Cortex of kidney (tissue), 1 donor: ENCODE data around the gene NEDD4L.

Experiments used
- DNase-seq: peaks from one replicate; lab custom pipeline; 2025; lab: John Stamatoyannopoulos, UW

The NEDD4L gene

GRCh38 chr18:58052960-58053359 is 8.9 kb downstream of the NEDD4L start:
- no peak for DNase-seq

GRCh38 chr18:58054041-58054781 is 10.2 kb downstream of the NEDD4L start:
- DNase-seq: no peak

GRCh38 chr18:58055890-58056558 is 12.0 kb downstream of the NEDD4L start:
- DNase-seq: no peak

DNA sequence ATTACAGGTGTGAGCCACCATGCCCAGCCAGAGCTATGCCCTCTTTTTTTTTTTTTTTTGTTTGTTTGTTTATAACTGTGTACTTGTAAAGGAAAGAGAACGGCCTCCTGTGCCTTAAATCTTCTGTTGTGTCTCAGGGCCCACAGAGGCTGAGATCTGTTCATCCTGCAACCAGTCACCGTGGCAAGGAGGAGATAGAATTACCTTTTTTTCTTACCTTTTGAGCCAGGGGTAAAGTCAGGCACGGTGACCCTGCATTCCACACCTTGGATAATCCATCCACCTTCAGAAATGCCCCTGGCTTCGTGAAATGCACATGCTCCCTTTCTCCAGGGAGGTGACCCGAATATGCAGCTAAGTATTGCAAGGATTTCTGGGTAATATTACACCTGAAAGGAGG is 12.8 kb downstream of the NEDD4L start:
- no peak for DNase-seq

- no peak for DNase-seq
Observed at GRCh38 chr18:58057291-58057965, 13.4 kb downstream of the NEDD4L start.

DNA sequence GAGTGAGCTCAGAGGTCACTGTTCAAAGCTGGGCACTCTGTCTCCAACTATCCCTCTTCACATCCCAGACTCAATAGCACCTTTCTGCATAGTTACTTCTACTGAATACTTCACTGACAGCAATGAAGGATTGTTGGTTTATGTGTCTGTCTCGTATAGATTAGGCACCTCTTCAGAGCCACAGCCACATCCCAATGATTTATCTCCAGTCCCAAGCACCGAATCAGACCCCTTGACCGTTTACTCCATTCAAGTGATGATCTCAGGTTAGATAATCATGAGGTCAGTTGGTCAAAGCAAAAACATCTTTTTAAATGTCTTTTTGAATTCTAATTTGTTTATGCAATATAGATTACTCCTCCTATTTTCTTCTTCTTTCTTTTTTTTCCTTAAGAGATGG is 14.7 kb downstream of the NEDD4L start:
- DNase-seq: no peak

DNA sequence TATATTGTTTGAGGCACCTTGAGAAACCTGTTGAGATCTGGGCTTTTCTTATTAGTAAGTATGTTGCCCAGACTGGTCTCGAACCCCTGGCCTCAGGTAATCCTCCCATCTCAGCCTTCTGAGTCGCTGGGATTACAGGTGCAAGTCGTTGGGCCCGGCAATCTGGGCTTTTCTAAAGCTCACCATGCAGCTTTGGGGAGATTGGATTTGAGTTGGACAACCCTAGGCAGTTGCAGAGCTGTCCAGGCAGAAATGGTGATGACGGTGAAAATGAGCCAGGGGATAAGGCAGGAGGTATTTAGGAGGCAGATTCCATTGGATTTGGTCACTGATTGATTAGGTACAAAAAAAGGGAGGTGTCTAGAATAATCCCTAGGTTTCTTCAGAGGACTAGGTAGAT is 16.2 kb downstream of the NEDD4L start:
- DNase-seq: no peak

- DNase-seq: no peak
Observed at GRCh38 chr18:58061349-58061748, 17.3 kb downstream of the NEDD4L start.

DNA sequence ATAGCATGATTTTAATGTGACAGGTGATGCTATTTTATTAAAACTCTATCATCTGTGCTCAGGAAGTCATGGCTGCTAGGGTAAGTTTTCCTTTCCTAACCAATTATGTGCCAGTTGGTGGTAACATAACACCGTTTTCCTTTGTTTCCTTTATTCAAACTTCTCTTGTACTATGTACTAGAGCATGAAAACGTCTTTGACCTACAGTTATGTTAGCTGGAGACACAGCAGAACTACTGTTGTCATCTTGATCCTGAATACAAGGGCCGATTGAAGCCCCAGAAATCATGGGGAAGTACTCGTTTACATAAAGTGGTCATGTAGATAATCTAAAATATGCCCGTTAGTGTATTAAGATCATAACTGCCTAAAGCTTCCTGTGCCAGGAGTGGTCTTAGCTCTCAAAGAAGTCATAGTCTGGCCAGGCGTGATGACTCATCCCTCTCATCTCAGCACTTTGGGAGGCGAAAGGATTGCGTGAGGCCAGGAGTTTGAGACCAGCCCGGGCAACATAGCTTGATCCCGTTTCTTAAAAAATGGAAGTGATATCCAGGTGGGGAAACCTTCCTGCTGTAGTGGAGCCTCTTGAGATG is 20.5 kb downstream of the NEDD4L start:
- no peak for DNase-seq

GRCh38 chr18:58065956-58066355 is 21.9 kb downstream of the NEDD4L start:
- no peak for DNase-seq

- DNase-seq: no peak
Observed at GRCh38 chr18:58067601-58068000, 23.6 kb downstream of the NEDD4L start.

DNA sequence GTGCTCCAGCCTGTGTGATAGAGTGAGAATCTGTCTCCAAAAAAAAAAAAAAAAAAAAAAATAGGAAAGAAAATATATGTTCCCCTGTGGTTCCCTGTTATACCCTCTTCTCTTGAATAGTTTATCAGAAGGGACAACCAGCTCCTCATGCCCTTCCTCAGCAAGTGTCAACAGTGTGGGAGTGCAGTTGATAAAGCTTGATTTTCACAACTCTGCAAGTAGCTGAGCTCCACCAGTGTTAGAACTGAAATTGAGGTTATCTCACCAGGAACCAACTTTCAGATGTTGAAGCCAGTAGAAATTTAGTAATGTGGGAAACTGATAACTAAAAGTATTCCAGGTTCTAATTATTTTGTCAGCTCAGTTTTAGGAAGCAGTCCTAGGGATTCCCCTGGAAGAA is 25.1 kb downstream of the NEDD4L start:
- no peak for DNase-seq

GRCh38 chr18:58069721-58070292 is 25.8 kb downstream of the NEDD4L start:
- DNase-seq: no peak

DNA sequence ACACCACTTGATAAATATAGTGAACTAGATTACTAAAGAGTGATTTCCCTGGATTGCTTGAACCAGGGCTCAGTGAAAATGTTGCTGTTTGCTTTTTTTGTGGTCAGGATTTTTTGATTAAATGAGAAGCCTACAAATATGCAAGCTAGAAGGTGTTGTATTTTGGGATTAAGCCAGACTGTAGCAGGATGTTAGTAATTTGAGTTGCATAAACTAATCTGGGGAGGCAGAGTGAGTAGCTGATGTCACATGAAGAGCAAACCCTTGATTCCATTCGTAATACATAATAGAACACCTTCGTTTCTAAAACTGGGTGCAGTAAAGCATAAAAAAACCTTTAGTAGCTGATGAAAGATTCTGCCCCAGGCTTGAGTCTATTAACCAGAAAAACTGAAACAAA is 32.0 kb downstream of the NEDD4L start:
- no peak for DNase-seq

GRCh38 chr18:58077329-58077728 is 33.3 kb downstream of the NEDD4L start:
- no peak for DNase-seq

- DNase-seq: no peak
Observed at GRCh38 chr18:58078889-58079573, 35.0 kb downstream of the NEDD4L start.

DNA sequence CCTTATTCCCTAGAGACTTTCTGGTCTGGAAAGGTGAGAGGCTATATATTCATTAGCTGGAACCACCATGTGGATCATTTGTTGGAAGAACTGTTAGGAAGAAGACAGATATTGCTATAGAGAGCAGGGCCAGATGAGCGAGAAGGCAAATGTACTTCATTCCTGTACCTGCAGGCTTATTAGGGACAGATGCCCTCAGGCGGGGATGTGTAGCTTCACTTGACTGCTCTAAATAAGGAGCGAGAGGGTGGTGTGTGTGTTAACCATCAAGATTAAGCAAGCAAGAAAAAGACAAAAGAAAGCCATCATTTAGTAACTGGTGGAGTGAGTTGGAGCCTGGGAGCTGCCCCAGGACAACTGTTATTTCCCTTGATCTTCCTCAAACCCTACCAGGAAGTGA is 36.4 kb downstream of the NEDD4L start:
- no peak for DNase-seq

DNA sequence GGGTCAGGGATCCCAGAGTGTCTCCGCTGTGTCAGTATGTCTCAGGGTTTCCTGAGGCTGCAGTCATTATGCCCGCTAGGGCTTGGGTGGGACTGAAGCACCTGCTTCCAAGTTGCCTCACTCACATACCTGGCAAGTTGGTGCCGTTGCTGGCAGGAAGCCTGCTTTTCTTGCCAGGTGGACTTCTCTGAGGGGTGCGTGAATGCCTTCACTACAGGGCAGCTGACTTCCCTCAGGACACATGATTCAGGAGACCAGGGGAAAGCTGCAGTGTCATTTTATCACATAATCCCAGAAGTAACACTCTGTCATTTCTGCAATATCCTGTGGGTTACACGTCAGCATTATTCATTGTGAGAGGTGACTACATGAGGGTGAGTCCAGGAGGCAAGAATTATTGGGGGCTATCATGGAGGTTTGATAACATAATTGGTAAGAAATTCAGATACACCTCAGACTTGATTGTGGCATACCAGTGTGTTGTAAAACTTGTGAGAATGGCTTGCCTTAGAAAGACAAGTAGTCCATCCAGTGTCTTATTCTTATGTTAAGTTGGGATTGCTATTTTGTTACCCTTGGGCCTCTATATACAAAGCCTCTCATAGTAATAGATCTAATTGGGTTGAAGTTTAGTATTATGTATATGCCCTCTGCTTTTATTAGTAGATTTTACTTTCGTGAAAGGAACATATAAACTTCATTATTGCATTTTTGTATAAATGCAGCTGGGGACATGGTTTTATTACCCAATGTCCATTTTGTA is 44.1 kb downstream of the NEDD4L start:
- no peak for DNase-seq

DNA sequence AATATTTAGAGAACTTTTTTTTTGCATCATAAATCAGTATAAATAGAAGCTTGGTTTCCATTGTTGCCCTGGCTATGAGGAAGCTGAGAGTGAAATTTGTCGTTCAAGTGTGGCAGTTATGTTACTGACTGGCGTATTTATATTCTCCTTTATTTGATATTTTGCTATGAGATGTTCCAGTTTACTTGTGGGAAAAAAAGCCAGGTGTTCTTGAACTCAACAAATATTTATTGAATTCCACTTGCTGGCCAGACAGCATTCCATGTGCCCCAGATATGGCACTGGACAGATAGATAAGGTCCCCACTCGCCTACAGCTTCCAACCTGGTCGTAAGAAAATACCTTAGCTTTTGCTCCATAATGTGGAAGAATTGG is 44.7 kb downstream of the NEDD4L start:
- no peak for DNase-seq

DNA sequence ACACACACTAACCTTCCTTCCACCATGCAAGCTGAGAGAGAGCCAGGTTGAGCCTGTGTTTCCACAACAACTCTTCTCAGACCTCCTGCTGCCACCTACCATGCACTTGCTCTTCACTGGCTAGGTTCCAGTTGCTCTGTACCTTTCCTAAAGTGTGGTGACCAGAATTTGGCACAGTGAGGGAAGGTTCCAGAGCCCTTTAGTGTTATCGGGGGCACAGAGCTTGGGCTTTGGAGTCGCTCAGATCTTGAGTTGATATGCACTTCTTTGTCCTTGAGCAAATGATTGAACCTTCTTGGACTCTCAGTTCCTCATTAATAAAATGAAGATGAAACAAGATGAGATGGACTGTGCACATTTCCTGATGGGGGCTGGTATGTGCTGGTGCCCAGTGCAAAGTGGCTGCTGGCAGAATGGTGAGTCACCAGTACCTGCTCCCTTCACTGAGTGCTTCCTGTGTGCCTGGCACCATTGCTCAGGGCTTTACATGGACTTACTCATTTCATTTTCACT is 47.1 kb downstream of the NEDD4L start:
- DNase-seq: no peak

DNA sequence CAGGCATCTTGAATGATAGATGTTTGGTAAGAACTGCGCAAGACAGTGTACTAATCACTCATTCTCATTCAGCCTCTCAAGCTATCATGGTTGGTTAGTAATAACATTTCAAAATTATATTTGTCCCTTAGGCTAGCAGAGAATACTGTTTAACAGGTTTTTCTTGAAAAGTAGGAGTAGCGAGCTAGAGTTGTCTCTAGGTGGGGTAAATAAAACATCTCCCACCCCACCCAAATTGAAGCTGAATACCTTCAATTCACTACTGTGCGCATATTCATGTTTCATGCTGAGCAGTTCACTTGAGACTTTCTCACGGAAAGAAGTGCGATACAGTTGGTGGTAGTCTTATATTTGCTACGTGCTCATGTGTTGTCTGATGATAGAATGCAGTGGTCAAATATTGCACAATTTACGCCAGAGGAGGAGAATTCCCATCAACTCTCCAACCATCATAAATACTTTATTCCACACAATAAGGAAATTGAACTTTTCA is 49.3 kb downstream of the NEDD4L start:
- DNase-seq: no peak
